ENCODE data around the gene GALNT10. TPM values are rescaled to one million over a fixed set of nuclear protein-coding genes. Genes with fewer than 3 reads are reported as not detected.

GALNT10 gene
- total and polyA plus RNA-seq, 2 of the 8 experiments (the other 6 are each of a cell fraction or from before 2014, with no cell fraction given): 4.6 to 15.5 TPM

GRCh38 chr5:154222414-154222813 lies 31.9 kb downstream of the GALNT10 start:
- H3K14ac ChIP-seq (ENCODE audit: insufficient read length): no peak overlapping the region
- ChIA-PET CTCF (ENCODE audit: partially characterized antibody) (no interaction called here), POLR2A (ENCODE audit: partially characterized antibody) (no interaction called here)
- H3K27me3 ChIP-seq (replicated peaks in 1 of 4; ENCODE audit: control insufficient read depth in 3 of 4, extremely low read depth in 1 of 4, insufficient read depth in 3 of 4, low read length in 3 of 4): no peaks in the 10 kb centered on the region
- H2BK120ac ChIP-seq (replicated peaks; ENCODE audit: low read depth, low read length): no peak overlapping the region
- no peak overlapping the region for H2BK15ac ChIP-seq (ENCODE audit: low read length)
- H2BK5ac ChIP-seq (ENCODE audit: low read depth, low read length): no peak overlapping the region
- no peak overlapping the region for H4K8ac ChIP-seq (ENCODE audit: extremely low read depth, insufficient read depth, low read length)
- no peak overlapping the region for H3K9ac ChIP-seq (replicated peaks in 1 of 4; ENCODE audit: extremely low read depth in 1 of 4, low read depth in 3 of 4, low read length in 3 of 4)
- H2AK5ac ChIP-seq (ENCODE audit: low read depth, low read length): no peak overlapping the region
- H4K5ac ChIP-seq (ENCODE audit: insufficient read length, low read depth, low read length): no peak overlapping the region
- H3K4ac ChIP-seq (replicated peaks; ENCODE audit: insufficient read length, low read depth, low read length): no peak overlapping the region
- H3K9me3 ChIP-seq (ENCODE audit: insufficient read depth in 2 of 2, low read depth in 1 of 2, low read length in 1 of 2): peaks cover 2 to 4% of the 10 kb centered on the region in 2 experiments; a peak in 2 of 4 replicates
- H3K27ac ChIP-seq (ENCODE audit: low read depth, low read length): no peak overlapping the region
- H3K79me1 ChIP-seq (ENCODE audit: low read depth, low read length): no peaks in the 10 kb centered on the region
- H4K20me1 ChIP-seq (replicated peaks in 1 of 2; ENCODE audit: control insufficient read depth in 1 of 2, insufficient read depth in 2 of 2, low read length in 2 of 2): no peaks in the 10 kb centered on the region
- WGBS, 2 experiments (ENCODE audit: extremely low coverage in 1 of 2, insufficient coverage in 1 of 2, insufficient read length in 1 of 2, insufficient replicate concordance in 2 of 2, low coverage in 1 of 2, low lambda C conversion rate in 2 of 2, missing lambda C conversion rate in 1 of 2): 91% methylated on average over 2 of the region's 2 CpGs; no CpG with 5 or more reads in 1 of the 2 experiments
- DNase-seq (ENCODE audit: low read depth in 1 of 2, low spot score in 2 of 2): no peak
- no peak overlapping the region for H3K18ac ChIP-seq (ENCODE audit: extremely low read depth, low read length)
- H2BK20ac ChIP-seq (ENCODE audit: low read length): no peak overlapping the region
- H4K91ac ChIP-seq (replicated peaks; ENCODE audit: insufficient read length, low read length): no peak overlapping the region
- no peaks in the 10 kb centered on the region for H3K79me2 ChIP-seq (ENCODE audit: control insufficient read depth in 1 of 2, insufficient read depth in 2 of 2, low read length in 2 of 2)
- H3K4me2 ChIP-seq (ENCODE audit: insufficient read depth in 1 of 2, low read depth in 2 of 2, low read length in 2 of 2): no peak overlapping the region
- H2AFZ ChIP-seq (ENCODE audit: low read length): no peak overlapping the region
- H3K4me3 ChIP-seq (ENCODE audit: extremely low read depth in 1 of 4, insufficient read depth in 2 of 4, low read depth in 3 of 4, low read length in 4 of 4): no peak overlapping the region
- H3K56ac ChIP-seq (replicated peaks; ENCODE audit: insufficient read length, low read depth, low read length): no peak overlapping the region
- H2BK12ac ChIP-seq (ENCODE audit: low read depth, low read length): no peak overlapping the region
- peaks cover 4 to 20% (median 9%) of the 10 kb centered on the region in 4 experiments for H3K4me1 ChIP-seq (replicated peaks in 1 of 4; ENCODE audit: control insufficient read depth in 3 of 4, insufficient read depth in 4 of 4, low read length in 3 of 4)
- no peak for FAIRE-seq
- no peaks in the 10 kb centered on the region for H3K36me3 ChIP-seq (ENCODE audit: control insufficient read depth in 2 of 4, insufficient read depth in 4 of 4, low read length in 3 of 4)
- no peaks in the 10 kb centered on the region for H3K23me2 ChIP-seq (ENCODE audit: low read depth, low read length)
- H3K23ac ChIP-seq (ENCODE audit: insufficient read length): no peak overlapping the region
- no peak for TF ChIP-seq TCF12 (IDR thresholded peaks at IDR 0.05; ENCODE audit: low read depth, low read length)
- no peak for TF ChIP-seq KDM1A (IDR thresholded peaks at IDR 0.05; ENCODE audit: borderline replicate concordance, low read length)
- TF ChIP-seq HDAC2 (IDR thresholded peaks at IDR 0.05; ENCODE audit: borderline replicate concordance in 1 of 2, low read depth in 2 of 2, low read length in 2 of 2): no peak
- no peak for TF ChIP-seq RBBP5 (IDR thresholded peaks at IDR 0.05; ENCODE audit: borderline replicate concordance, low read depth, low read length)
- no peak for TF ChIP-seq BCL11A (IDR thresholded peaks at IDR 0.05; ENCODE audit: low read depth in 2 of 2, low read length in 2 of 2)
- TF ChIP-seq E2F6 (IDR thresholded peaks at IDR 0.05): no peak
- no peak for TF ChIP-seq HDAC6 (IDR thresholded peaks at IDR 0.05; ENCODE audit: low read depth, low read length)
- TF ChIP-seq TEAD4 (IDR thresholded peaks at IDR 0.05; ENCODE audit: low read depth, low read length): no peak
- TF ChIP-seq, protein P1, sequence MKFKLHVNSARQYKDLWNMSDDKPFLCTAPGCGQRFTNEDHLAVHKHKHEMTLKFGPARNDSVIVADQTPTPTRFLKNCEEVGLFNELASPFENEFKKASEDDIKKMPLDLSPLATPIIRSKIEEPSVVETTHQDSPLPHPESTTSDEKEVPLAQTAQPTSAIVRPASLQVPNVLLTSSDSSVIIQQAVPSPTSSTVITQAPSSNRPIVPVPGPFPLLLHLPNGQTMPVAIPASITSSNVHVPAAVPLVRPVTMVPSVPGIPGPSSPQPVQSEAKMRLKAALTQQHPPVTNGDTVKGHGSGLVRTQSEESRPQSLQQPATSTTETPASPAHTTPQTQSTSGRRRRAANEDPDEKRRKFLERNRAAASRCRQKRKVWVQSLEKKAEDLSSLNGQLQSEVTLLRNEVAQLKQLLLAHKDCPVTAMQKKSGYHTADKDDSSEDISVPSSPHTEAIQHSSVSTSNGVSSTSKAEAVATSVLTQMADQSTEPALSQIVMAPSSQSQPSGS (IDR thresholded peaks at IDR 0.05; ENCODE audit: low read length): no peak
- no peak for TF ChIP-seq PHF8 (conservative IDR thresholded peaks at IDR 0.05; ENCODE audit: low read depth, low read length)
- TF ChIP-seq CBX5 (IDR thresholded peaks at IDR 0.05; ENCODE audit: low read depth, low read length): no peak
- no peak for TF ChIP-seq SIRT6 (IDR thresholded peaks at IDR 0.05; ENCODE audit: low read length)
